TTC549 (cell line): ENCODE data around the gene UBA6.
A peak's percentile ranks its signal among the peaks of the same experiment; 100 is the strongest.
"Not testable (repeated sequence)": the region's sequence is repeated elsewhere in the genome, so short reads cannot be mapped to it uniquely, and the experiment has no call there.

Experiments
- FAIRE-seq: peaks from 2 replicates; lab custom pipeline; 2012; peaks lifted over from hg19 to GRCh38; lab: Jason Lieb, UNC

UBA6 gene

GRCh38 chr4:67713529-67714247 is 12.7 kb upstream of the UBA6 start:
- FAIRE-seq = no peak

DNA sequence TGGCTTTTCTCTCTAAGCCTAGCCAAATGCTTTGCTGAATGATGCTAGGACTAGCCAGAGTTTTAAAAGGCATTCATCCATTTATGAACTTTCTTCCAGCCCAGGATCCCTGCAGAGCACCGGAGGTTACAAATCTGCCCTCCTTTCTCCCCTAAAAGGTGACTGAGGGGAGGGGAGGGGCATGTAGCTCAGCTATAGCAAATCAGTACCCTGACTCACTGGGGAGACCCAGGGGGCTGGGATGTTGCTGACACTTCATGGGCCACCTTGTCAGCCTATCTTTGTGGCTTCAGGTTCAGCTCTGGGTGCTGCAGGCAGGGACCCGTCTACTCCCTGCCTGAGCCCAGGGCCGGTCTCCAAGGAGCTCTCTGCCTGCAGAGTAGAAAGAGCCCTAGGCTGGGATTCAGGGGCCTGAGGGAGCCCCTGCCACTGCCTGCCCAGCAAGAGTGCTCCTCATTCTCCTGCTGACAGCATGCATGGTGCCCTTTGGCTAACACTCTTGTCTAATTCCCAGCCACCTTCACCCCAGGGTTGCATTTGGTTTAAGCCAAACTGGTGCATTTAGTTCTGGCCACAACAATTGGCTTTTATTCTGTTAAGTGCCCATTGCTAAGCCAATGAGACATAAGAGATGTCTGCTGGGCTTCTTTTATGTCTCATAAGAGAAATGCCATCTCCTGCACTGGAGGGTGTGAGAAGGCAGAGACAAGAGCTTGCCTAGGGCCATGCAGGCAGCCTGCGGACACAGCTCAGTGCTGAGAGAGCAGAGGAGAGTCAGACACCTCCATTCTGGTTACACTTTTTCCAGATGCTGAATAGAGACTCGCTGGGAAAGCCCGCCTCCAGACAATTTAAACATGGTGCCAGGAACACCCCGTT is 11.9 kb upstream of the UBA6 start:
- no peak for FAIRE-seq

GRCh38 chr4:67712000-67712625 is 11.2 kb upstream of the UBA6 start:
- no peak for FAIRE-seq

GRCh38 chr4:67706682-67707081 is 5.7 kb upstream of the UBA6 start:
- not testable (repeated sequence) for FAIRE-seq

DNA sequence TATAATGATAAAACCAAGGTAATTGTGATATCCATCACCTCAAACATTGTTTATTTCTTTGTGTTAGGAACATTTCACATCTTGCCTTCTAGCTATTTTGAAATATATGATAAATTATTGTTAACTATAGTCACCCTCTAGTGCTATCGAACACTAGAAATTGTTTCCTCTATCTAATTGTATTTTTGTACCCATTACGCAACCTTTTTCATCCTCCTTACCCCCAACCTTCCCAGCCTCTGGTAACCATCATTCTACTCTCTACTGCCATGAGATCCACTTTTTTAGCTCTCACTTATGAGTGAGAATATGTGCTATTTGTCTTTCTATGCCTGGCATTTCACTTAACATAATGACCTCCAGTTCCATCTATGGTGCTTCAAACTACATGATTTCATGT is 3.9 kb upstream of the UBA6 start:
- no peak for FAIRE-seq

GRCh38 chr4:67702166-67702565 is 1.2 kb upstream of the UBA6 start:
- FAIRE-seq = no peak

- FAIRE-seq = no peak
Observed at GRCh38 chr4:67701517-67701850, 529 bp upstream of the UBA6 start.

DNA sequence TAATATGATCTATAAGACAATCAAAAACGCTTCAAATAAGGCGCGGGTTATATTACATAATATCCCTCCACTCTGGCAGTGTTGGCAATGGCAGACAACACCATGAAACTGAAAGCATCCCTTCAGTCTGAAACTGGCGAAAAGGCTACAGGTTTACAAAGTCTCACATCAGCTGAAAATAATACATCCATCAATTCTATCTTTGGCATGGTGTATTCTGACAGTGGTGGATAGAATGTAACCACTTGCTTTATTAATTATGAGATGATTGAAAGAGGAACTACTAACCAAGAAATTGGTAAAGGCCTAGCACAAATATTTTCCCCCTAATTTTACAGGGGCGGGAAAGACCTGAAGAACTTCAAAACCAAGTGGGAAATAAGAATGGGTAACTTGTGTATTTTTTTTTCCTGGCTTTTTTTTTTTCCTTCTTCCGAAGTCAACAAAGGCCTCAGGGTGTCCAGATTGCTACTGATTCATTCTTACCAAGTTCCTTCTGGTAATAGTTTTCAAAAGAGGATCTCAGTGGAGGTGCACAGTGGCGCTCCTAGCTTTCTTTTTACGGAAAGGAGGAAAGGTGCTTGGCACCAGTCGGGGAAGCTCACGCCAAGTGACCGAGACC is 728 bp downstream of the UBA6 start:
- FAIRE-seq = no peak

GRCh38 chr4:67699603-67700002 is 1.4 kb downstream of the UBA6 start:
- FAIRE-seq = no peak

GRCh38 chr4:67697860-67698687 is 2.9 kb downstream of the UBA6 start:
- FAIRE-seq = no peak

DNA sequence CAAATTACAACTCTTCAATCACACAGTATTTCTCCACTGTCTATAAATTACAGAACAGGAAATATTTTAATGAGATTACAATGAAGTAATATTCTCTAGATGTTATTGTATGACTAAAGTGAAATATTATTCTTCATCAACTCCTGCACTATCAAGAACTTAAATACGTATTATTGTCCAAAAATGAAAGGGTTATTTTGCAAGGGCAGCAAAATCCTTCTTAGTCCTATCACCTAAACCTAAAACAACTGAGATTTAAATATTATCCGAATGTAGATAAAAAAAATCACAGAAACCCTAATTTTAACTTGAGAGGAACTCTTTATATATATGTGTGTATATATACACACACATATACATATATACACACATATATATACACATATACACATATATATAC is 4.9 kb downstream of the UBA6 start:
- FAIRE-seq = peak; percentile 51

DNA sequence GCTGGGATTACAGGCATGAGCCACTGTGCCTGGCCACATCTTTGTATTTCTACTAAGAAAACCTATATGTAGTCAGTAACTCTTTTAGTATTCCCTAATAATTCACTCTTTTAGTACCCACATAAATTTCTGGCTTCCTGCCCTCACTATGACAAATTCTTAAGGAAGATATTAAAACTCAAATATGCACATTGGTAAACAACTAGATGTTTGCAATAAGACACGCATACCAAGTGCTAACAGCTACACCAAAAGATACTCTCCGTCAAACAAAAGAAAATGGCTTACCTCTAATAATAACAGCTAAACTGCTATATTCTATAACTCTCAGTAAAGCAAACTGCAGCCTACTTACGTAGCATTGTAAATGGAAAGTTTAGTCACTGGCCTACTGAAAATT is 6.3 kb downstream of the UBA6 start:
- FAIRE-seq = no peak

DNA sequence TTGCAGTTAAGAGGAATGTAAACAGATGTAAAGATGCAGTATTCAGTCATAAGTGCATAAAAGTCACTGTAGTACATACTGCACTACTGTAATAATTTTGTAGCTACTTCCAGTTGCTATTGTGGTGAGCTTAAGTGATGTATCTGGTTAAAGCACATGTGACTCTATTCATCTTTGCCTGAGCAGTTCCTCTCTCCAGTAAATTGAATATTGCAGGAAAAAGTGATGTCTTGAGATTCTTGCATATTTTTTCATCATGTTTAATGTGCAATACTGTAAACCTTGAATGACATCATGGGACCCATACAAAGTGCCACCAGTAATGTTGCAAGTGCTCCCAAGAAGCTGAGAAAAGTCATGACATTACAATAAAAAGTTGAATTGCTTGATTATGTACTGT is 9.6 kb downstream of the UBA6 start:
- no peak for FAIRE-seq

DNA sequence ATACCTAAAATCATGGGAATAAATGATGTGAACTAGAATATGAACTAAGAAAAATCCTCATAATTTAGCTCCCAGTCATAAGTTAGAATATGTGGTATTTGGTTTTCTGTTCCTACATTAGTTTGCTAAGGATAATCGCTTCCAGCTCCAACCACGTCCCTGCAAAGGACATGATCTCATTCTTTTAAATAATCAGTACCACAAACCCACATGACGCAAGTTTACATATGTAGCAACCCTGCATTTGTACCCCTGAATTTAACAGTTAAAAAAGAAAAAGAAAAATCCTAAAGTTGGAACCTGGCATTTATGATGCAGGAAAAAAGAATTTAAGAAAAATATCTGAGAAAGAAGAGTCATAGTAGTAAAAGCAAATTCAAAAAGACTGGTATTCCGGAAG is 13.3 kb downstream of the UBA6 start:
- no peak for FAIRE-seq

DNA sequence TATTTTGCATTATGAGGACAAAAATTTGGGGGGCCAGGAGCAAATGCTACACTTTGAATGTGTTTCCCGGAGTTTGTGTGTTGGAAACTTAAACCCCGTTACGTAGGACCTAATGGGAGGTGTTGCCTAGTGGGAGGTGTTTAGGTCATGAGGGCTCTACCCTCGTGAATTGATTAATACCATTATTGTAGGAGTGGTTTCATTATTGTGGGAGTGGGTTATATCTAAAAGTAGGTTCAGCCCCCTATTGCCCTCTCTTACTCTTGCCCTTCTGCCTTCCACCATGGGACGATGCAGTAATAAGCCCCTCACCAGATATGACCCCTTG is 15.5 kb downstream of the UBA6 start:
- FAIRE-seq = no peak

GRCh38 chr4:67684839-67685531 is 16.0 kb downstream of the UBA6 start:
- FAIRE-seq = no peak

- FAIRE-seq = no peak
Observed at GRCh38 chr4:67682266-67682665, 18.7 kb downstream of the UBA6 start.

- FAIRE-seq = no peak
Observed at GRCh38 chr4:67680581-67681222, 20.3 kb downstream of the UBA6 start.

DNA sequence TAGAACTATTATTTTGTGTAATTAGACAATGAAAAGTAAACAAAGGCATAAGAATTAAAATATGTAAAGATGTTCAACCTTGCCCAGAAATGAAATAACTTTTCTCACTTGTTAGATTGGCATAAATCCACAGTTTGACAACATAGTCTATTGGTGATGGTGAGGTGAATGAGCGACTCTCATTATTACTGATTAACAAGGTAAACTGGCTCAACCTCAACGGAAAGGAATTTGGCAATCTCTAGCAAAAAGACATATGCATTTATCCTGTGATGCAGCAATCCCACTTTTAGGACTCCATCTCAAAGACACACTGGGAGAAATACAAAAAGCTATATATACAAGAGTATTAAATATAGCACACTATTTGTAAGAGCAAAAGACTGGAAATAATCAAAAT is 22.3 kb downstream of the UBA6 start:
- no peak for FAIRE-seq

DNA sequence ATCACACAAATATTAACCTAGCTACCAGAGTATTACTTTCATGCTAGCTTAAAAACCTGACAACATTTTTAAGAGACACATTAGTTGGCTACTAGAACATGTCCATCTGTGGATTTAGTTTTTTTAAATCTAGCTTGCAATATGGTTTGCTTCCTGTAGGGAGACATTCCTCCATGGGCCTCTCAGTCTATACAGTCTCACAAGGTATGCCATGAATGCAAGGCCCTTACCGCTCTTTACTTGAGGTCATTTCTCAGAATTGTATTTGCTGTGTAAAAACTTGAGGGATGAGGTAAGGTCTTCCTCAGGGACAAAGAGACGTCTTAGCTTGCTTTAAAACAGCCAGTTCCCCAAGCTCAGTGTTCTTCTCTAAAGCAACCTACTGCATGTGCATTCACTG is 26.9 kb downstream of the UBA6 start:
- FAIRE-seq = no peak

GRCh38 chr4:67668315-67668714 is 32.6 kb downstream of the UBA6 start:
- FAIRE-seq = no peak
